Kasumi-1 (cell line): ENCODE data around the gene ZFP82.
A peak's percentile ranks its signal among the peaks of the same experiment; 100 is the strongest.

ENCODE experiments used
- DNase-seq, 2 experiments: peaks; one replicate each; lab custom pipeline; 2025; lab: John Stamatoyannopoulos, UW

The ZFP82 gene

DNA sequence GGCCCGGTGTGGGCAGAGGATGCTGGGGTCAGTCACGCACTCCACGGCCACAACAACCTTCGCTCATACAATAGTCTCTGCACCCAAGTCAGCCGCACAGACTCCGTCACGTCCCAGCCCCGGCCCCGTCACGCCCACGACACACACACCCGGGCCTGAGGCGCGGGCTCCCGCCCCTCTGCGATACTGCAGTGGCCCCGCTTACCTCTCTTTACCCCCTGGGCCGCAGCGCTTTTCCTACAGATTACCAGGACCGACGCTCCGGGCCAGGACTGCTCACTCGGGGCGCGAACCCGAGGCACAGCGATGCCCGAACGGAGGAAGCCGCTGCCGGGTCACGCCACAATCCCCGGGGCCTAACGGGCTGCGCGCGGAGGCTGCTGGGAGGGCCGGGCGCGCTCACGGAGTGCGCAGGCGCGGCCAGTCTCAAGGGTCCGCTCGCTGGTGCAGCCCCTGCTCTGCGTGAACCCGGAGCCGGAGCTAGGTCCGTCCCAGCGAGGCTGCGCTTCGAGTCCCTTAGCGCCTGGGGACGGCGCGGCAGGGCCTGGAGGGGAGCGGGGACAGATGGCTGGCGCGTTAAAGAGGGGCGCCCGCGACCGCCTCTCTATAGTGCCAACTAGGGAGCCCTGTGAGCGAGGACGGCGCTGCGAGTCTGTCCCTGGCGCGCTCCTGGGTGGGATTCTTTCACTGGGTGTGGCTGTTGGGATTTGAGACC is at the start of gene ZFP82:
ZFP82 (minus strand) TSS at position 358 of the 715 bp plus-strand sequence. CDS start 8,855 bp downstream, outside the sequence.
- DNase-seq = peak; percentile 71 to 79

DNA sequence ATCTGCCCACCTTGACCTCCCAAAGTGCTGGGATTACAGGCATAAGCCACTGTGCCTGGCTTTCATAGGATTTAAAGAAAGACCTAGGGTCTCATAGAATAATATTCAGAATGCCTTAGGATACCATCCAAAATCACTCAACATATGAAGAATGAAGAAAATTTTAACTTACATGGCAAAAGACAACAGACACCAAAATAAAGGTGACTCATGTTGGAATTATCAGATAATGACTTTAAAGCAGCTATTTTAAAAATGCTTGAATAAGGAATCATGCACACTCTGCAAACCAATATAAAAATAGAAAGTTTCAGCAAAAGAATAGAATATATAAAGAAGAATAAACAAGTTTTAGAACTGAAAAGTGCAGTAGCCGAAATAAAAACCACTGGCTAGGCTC is 41.6 kb upstream of the ZFP82 start:
- DNase-seq = no peak

DNA sequence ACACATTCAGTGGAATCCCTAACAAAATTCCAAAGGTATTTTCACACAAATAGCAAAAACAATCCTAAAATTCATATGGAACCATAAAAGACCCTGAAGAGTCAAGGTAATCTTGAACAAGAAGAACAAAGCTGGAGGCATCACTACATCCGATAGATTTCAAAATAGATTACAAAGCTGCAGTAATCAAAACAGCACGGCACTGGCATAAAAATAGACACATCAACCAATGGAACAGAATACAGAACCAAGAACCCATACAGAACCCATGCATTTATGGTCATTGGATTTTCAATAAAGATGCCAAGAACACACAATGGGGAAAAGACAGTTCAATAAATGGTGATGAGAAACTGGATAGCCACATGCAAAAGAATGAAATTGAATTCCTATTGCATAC is 38.4 kb upstream of the ZFP82 start:
- DNase-seq = no peak

- DNase-seq = no peak
Measured at GRCh38 chr19:36449059-36449670, 30.7 kb upstream of the ZFP82 start.

DNA sequence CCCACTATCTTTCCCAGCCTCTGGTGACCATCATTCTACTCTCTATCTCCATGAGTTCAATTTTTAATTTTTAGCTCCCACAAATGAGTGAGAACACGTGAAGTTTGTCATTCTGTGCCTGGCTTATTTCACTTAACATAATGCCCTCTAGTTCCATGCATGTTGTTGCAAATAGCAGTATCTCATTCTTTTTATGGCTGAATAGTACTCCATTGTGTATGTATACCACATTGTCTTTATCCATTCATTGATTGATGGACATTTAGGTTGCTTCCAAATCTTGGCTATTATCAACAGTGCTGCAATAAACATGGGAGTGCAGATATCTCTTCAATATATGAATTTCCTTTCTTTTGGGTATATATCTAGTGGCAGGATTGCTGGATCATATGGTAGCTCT is 22.9 kb upstream of the ZFP82 start:
- no peak for DNase-seq

GRCh38 chr19:36436531-36436930 is 18.1 kb upstream of the ZFP82 start:
- no peak for DNase-seq

DNA sequence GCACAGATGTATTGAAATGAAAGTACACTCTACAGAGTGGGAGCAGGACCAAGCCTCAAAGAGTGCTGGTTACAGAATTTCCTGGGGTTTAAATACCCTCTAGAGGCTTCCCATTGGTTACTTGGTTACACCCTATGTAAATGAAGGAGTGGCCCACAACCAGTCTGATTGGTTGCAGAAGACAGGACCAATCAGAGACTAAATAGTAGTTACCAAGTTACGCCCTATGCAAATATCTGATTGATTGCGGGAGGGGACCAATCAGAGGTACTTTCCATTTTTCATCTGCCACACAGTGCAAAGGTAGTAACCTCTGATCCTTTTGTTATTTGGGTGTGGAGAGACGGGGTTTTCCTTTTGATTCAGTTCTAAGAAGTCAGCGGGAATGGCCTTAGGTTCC is 5.5 kb upstream of the ZFP82 start:
- DNase-seq = no peak

GRCh38 chr19:36421749-36422481 is 3.5 kb upstream of the ZFP82 start:
- DNase-seq = no peak

GRCh38 chr19:36420961-36421748 is 2.7 kb upstream of the ZFP82 start:
- no peak for DNase-seq

GRCh38 chr19:36417752-36418286 is 625 bp downstream of the ZFP82 start:
- no peak for DNase-seq

DNA sequence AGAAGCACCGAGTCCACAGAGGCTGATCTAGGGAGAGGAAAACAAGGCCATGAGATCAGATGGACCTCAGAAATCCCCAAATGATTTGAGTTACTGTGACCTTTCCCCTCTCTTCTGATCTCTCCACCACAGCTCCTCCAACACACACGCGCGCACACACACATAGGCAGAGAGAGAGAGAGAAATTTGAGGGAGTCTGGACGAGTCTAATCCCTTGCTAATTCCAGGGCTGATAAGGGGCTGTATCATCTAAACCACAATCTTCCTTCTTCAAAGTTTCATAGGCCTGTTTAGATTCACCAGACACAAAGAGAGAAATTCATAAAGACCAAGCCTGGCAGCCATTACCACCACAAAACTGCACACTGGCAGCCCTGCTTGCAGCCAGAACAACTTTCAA is 8.6 kb downstream of the ZFP82 start:
- no peak for DNase-seq

- no peak for DNase-seq
Measured at GRCh38 chr19:36408101-36408500, 10.3 kb downstream of the ZFP82 start.

GRCh38 chr19:36404498-36404897 is 13.9 kb downstream of the ZFP82 start:
- DNase-seq = no peak

- DNase-seq = no peak
Measured at GRCh38 chr19:36401475-36401874, 17.0 kb downstream of the ZFP82 start.

DNA sequence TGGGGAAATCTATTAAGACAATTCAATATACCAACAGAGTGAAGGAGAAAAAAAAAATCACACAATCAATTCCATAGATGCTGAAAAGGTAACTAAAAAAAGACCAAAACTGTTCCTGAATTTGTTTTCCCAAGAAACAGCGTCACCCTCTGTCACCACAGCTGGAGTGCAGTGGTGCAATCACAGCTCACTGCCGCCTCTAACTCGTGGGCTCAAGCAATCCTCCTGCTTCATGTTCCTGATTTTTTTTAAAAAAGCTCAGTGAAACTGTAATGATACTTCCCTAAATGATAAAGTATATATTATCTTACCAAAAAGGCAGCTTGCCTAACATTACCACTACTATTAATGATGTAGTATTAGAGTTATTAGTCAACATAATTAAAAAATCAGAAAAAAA is 19.9 kb downstream of the ZFP82 start:
- DNase-seq = no peak

GRCh38 chr19:36392916-36393673 is 25.3 kb downstream of the ZFP82 start:
- no peak for DNase-seq

DNA sequence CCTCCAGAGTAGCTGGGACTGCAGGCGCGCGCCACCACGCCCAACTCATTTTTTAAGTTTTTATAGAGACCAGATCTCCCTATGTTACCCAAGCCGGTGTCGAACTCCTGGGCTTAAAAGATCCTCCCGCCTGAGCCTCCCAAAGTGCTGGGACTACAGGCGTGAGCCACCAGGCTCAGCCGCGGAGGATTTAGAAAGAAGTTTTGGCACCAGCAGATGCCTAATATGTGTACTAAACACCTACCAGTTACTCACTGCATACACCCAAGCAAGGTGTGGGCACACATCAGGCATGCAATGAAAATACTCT is 39.0 kb downstream of the ZFP82 start:
- no peak for DNase-seq

GRCh38 chr19:36378625-36379509 is 39.6 kb downstream of the ZFP82 start, which contains the start of gene ZFP14:
Gene ZFP14, minus strand, starts transcription at chr19:36379201. Its CDS starts 11,309 bp downstream, at chr19:36367892.
- DNase-seq = peak; percentile 91 to 95

GRCh38 chr19:36377541-36378178 is 40.8 kb downstream of the ZFP82 start:
- DNase-seq = no peak

DNA sequence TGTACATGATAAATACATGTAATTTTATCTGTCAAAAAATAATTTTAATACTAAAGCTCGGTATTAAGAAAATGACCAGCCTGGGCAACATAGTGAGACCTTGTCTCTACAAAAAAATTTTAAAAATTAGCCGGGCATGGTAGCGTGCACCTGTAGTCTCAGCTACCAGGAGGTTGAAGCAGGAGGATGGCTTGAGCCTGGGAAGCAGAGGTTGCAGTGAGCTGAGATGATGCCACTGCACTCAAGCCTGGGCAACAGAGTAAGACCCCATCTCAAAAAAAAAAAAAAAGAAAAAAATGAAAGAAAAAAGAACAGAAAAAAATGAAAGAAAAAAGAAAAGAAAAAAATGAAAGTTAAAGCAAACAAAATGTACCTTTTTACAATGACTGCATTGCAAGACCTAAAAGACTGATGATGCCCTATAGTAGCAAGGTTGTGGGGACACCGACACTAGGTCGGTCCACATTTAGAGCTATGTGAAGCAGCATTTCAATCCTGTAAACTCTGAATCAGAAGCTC is 44.7 kb downstream of the ZFP82 start:
- DNase-seq = no peak
